Stimulated activated effector memory CD8-positive, alpha-beta T cell treated with anti-CD3 and anti-CD28 coated beads, Interleukin-12 subunit alpha, Interleukin-12 subunit beta, amount 100 ng/mL, for 72 hours (primary cell): Measurements from ENCODE around the gene FAM227B.
"Not testable (repeated sequence)": the region's sequence is repeated elsewhere in the genome, so short reads cannot be mapped to it uniquely, and the experiment has no call there.

Experiments
- ATAC-seq: fragments of 150-1000 bp; cut with Tn5 transposase; 2 replicates; pipeline ENCODE4 v1.10.0; 2021
- DNase-seq, 2 donors: peaks; one replicate each; pipeline ENCODE4 v3.0.0; 2021 to 2022; ENCODE audit warnings: low spot score in 2 of 2
- H3K27ac Mint-ChIP-seq: one replicate; pipeline ENCODE4 v1.8.0; 2022; ENCODE audit warnings: mild to moderate bottlenecking, mixed read lengths
- H3K36me3 Mint-ChIP-seq: one replicate; pipeline ENCODE4 v1.8.0; 2022; ENCODE audit warnings: mild to moderate bottlenecking, mixed read lengths
- H3K4me1 Mint-ChIP-seq: one replicate; pipeline ENCODE4 v1.8.0; 2022; ENCODE audit warnings: mixed read lengths
- H3K4me3 Mint-ChIP-seq: one replicate; pipeline ENCODE4 v1.8.0; 2022; ENCODE audit warnings: mild to moderate bottlenecking, mixed read lengths
- H3K9me3 Mint-ChIP-seq: one replicate; pipeline ENCODE4 v1.8.0; 2022; ENCODE audit warnings: mixed read lengths

Gene FAM227B

GRCh38 chr15:49354439-49354838, 266.2 kb downstream of the FAM227B start:
- H3K4me3 Mint-ChIP-seq, H3K9me3 Mint-ChIP-seq, H3K27ac Mint-ChIP-seq, H3K4me1 Mint-ChIP-seq, DNase-seq, ATAC-seq, H3K36me3 Mint-ChIP-seq: not testable (repeated sequence)

GRCh38 chr15:49343546-49343945, 277.1 kb downstream of the FAM227B start:
- Mint-ChIP-seq H3K4me1 (no peaks in the 10 kb centered on the region), H3K4me3 (no peak overlapping the region), H3K36me3 (no peaks in the 10 kb centered on the region), H3K27ac (no peak overlapping the region), H3K9me3 (no peaks in the 10 kb centered on the region)
- no peak for DNase-seq
- ATAC-seq: no peak

- no peak for DNase-seq
- Mint-ChIP-seq H3K9me3 (no peaks in the 10 kb centered on the region), H3K4me3 (no peak overlapping the region), H3K36me3 (no peaks in the 10 kb centered on the region), H3K27ac (no peak overlapping the region), H3K4me1 (no peaks in the 10 kb centered on the region)
- ATAC-seq: no peak
These were observed 281.0 kb downstream of the FAM227B start for GRCh38 chr15:49339656-49340055.

- no peaks in the 10 kb centered on the region for H3K9me3 Mint-ChIP-seq
- H3K27ac Mint-ChIP-seq: no peak overlapping the region
- DNase-seq (no peak), ATAC-seq (peak; percentile 77)
- H3K36me3 Mint-ChIP-seq: peaks cover 12% of the 10 kb centered on the region
- no peak overlapping the region for H3K4me3 Mint-ChIP-seq
- H3K4me1 Mint-ChIP-seq: peaks cover 5% of the 10 kb centered on the region
These were observed 288.7 kb downstream of the FAM227B start for GRCh38 chr15:49331951-49332350.

GRCh38 chr15:49331442-49331841, 289.2 kb downstream of the FAM227B start:
- peaks cover 5% of the 10 kb centered on the region for H3K4me1 Mint-ChIP-seq
- ATAC-seq: no peak

GRCh38 chr15:49330166-49330565, 290.5 kb downstream of the FAM227B start:
- H3K27ac Mint-ChIP-seq: no peak overlapping the region
- peaks cover 12% of the 10 kb centered on the region for H3K36me3 Mint-ChIP-seq
- no peaks in the 10 kb centered on the region for H3K9me3 Mint-ChIP-seq
- no peak for DNase-seq
- no peak overlapping the region for H3K4me3 Mint-ChIP-seq
- ATAC-seq: no peak
- H3K4me1 Mint-ChIP-seq: peaks cover 5% of the 10 kb centered on the region

More at GRCh38 chr15:49331442-49331841, 289.2 kb downstream of the FAM227B start:
- Mint-ChIP-seq H3K36me3 (peaks cover 12% of the 10 kb centered on the region), H3K9me3 (no peaks in the 10 kb centered on the region), H3K27ac (no peak overlapping the region), H3K4me3 (no peak overlapping the region)
- DNase-seq: no peak

- peaks cover 5% of the 10 kb centered on the region for H3K4me1 Mint-ChIP-seq
- DNase-seq (no peak), ATAC-seq (no peak)
- H3K36me3 Mint-ChIP-seq: peaks cover 12% of the 10 kb centered on the region
- no peak overlapping the region for H3K27ac Mint-ChIP-seq
- no peaks in the 10 kb centered on the region for H3K9me3 Mint-ChIP-seq
- no peak overlapping the region for H3K4me3 Mint-ChIP-seq
These were observed 291.7 kb downstream of the FAM227B start for GRCh38 chr15:49328941-49329340.

- Mint-ChIP-seq H3K4me3 (no peak overlapping the region), H3K4me1 (peaks cover 5% of the 10 kb centered on the region), H3K36me3 (peaks cover 12% of the 10 kb centered on the region), H3K27ac (no peak overlapping the region), H3K9me3 (no peaks in the 10 kb centered on the region)
- DNase-seq (no peak), ATAC-seq (no peak)
These were observed 292.7 kb downstream of the FAM227B start for GRCh38 chr15:49327927-49328326.

- no peak for DNase-seq
- Mint-ChIP-seq H3K9me3 (no peaks in the 10 kb centered on the region), H3K27ac (peak overlapping the region; percentile 43), H3K4me1 (peaks cover 9% of the 10 kb centered on the region), H3K36me3 (peaks cover 33% of the 10 kb centered on the region), H3K4me3 (no peak overlapping the region)
- no peak for ATAC-seq
These were observed 297.4 kb downstream of the FAM227B start for GRCh38 chr15:49323207-49323606.

- Mint-ChIP-seq H3K4me3 (no peak overlapping the region), H3K36me3 (peaks cover 32% of the 10 kb centered on the region), H3K9me3 (peaks cover 4% of the 10 kb centered on the region), H3K27ac (peak overlapping the region; percentile 63), H3K4me1 (peaks cover 9% of the 10 kb centered on the region)
- ATAC-seq (no peak), DNase-seq (no peak)
These were observed 300.3 kb downstream of the FAM227B start for GRCh38 chr15:49320351-49320750.

GRCh38 chr15:49315391-49315823, 305.2 kb downstream of the FAM227B start:
- DNase-seq (no peak), ATAC-seq (no peak)
- H3K4me1 Mint-ChIP-seq: peaks cover 23% of the 10 kb centered on the region
- no peak overlapping the region for H3K4me3 Mint-ChIP-seq
- peaks cover 19% of the 10 kb centered on the region for H3K36me3 Mint-ChIP-seq
- peaks cover 4% of the 10 kb centered on the region for H3K9me3 Mint-ChIP-seq
- H3K27ac Mint-ChIP-seq: no peak overlapping the region

GRCh38 chr15:49314716-49315115, 305.9 kb downstream of the FAM227B start:
- peaks cover 12% of the 10 kb centered on the region for H3K36me3 Mint-ChIP-seq
- no peak overlapping the region for H3K27ac Mint-ChIP-seq

GRCh38 chr15:49313650-49314049, 307.0 kb downstream of the FAM227B start:
- peak; percentile 34 for ATAC-seq
- Mint-ChIP-seq H3K4me3 (no peak overlapping the region), H3K4me1 (peaks cover 29% of the 10 kb centered on the region), H3K27ac (no peak overlapping the region), H3K36me3 (peaks cover 1% of the 10 kb centered on the region), H3K9me3 (peaks cover 4% of the 10 kb centered on the region)
- no peak for DNase-seq

More at GRCh38 chr15:49314716-49315115, 305.9 kb downstream of the FAM227B start:
- H3K4me1 Mint-ChIP-seq: peaks cover 28% of the 10 kb centered on the region
- no peak for DNase-seq
- no peak for ATAC-seq
- no peak overlapping the region for H3K4me3 Mint-ChIP-seq
- H3K9me3 Mint-ChIP-seq: peaks cover 4% of the 10 kb centered on the region

- DNase-seq (no peak), ATAC-seq (no peak)
- Mint-ChIP-seq H3K27ac (no peak overlapping the region), H3K9me3 (no peaks in the 10 kb centered on the region), H3K4me1 (peaks cover 29% of the 10 kb centered on the region), H3K36me3 (no peaks in the 10 kb centered on the region), H3K4me3 (no peak overlapping the region)
These were observed 310.7 kb downstream of the FAM227B start for GRCh38 chr15:49309889-49310288.

- H3K4me3 Mint-ChIP-seq: no peak overlapping the region
- DNase-seq (no peak), ATAC-seq (no peak)
- H3K36me3 Mint-ChIP-seq: no peaks in the 10 kb centered on the region
- peaks cover 29% of the 10 kb centered on the region for H3K4me1 Mint-ChIP-seq
- no peaks in the 10 kb centered on the region for H3K9me3 Mint-ChIP-seq
- no peak overlapping the region for H3K27ac Mint-ChIP-seq
These were observed 311.9 kb downstream of the FAM227B start for GRCh38 chr15:49308686-49309085.

GRCh38 chr15:49306551-49306950, 314.1 kb downstream of the FAM227B start:
- peaks cover 18% of the 10 kb centered on the region for H3K4me1 Mint-ChIP-seq
- no peaks in the 10 kb centered on the region for H3K9me3 Mint-ChIP-seq
- no peak overlapping the region for H3K27ac Mint-ChIP-seq
- no peak for DNase-seq
- H3K4me3 Mint-ChIP-seq: no peak overlapping the region
- no peak for ATAC-seq
- no peaks in the 10 kb centered on the region for H3K36me3 Mint-ChIP-seq

- H3K36me3 Mint-ChIP-seq: peaks cover 7% of the 10 kb centered on the region
- H3K4me3 Mint-ChIP-seq: no peak overlapping the region
- H3K9me3 Mint-ChIP-seq: no peaks in the 10 kb centered on the region
- peak overlapping the region; percentile 4 for H3K27ac Mint-ChIP-seq
- no peak for DNase-seq
- no peak for ATAC-seq
- peaks cover 24% of the 10 kb centered on the region for H3K4me1 Mint-ChIP-seq
These were observed 317.6 kb downstream of the FAM227B start for GRCh38 chr15:49303003-49303402.
